ENCODE results near the gene PELO. TPM values are rescaled to one million over a fixed set of nuclear protein-coding genes. Genes with fewer than 3 reads are reported as not detected.
"Not testable (repeated sequence)": the region's sequence is repeated elsewhere in the genome, so short reads cannot be mapped to it uniquely, and the experiment has no call there.

The PELO gene, protein sequence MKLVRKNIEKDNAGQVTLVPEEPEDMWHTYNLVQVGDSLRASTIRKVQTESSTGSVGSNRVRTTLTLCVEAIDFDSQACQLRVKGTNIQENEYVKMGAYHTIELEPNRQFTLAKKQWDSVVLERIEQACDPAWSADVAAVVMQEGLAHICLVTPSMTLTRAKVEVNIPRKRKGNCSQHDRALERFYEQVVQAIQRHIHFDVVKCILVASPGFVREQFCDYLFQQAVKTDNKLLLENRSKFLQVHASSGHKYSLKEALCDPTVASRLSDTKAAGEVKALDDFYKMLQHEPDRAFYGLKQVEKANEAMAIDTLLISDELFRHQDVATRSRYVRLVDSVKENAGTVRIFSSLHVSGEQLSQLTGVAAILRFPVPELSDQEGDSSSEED
- 10 to 100 TPM; 20.6 TPM for total RNA-seq

DNA sequence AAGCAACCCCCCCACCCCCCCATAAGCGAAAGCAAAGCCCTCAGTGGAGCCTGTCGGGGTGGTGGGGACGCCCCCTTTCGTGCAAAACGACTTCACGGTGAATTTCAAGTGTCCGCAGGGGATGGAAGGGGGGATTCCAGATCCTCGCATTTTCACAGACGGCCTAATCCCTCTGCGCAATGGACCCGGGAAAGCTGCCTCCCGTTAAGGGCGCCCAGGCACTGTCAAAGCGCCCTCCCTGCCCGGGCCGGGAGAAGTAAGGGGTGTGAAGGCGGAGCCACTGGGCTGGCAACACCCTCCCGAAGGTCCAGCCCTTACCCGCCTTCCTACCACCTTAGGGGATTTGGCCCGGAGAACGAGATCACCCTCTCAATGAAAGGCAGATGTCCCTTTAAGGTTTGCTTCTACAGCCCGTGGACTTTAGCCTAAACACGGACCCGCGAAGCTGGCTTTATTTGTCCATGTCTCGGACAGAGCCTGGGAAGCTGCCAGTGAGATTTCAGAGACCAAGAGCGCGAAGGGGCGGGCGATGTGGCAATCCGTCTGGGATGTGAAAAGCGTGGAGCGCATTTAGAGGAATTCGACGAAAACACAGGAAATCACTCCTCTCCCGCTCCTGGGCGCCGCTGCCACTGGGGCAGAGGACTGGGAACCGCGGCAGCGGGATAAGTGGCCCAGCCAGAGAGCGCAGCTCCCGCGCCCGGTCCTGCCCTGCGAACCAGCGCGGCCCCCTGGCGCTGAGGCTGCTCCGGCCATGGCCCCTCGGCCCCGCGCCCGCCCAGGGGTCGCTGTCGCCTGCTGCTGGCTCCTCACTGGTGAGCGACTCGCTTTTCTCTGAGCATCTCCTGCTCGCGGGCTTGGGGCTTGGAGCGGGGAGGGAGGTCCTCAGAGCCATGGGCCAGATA, at the start of gene PELO, which contains the start of gene ITGA1:
TSS of gene PELO (plus strand) at position 317 of the 905 bp plus-strand sequence. CDS start 12,479 bp downstream, outside the sequence.
TSS of gene ITGA1 (plus strand) at position 317 of the 905 bp plus-strand sequence. CDS start at position 755, 438 bp downstream.
- H3K9me3 Mint-ChIP-seq: no peaks in the 10 kb centered on the region

DNA sequence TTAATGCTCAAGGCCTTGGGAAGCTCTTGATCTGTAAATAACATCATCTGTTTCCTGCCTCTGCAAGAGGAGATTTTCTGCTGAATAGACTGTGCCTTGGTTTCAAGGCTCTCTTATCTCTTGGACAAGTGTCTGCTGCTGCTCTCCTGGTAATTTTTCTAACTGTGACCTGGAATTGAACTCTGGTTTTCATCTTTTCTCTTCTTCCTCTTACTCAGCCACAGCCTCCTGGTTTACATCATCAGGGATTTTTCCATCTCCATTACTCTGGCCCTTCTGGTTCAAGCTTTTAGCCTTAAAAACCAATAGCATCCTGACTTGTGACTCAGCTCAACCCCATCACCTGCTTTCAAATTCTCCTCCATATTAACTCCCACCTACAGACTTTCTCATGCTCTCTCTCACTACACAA, 49.6 kb upstream of the PELO start:
- Mint-ChIP-seq H3K27ac (peak overlapping the region; percentile 66), H3K4me3 (no peak overlapping the region), H3K9me3 (peaks cover 9% of the 10 kb centered on the region), H3K27me3 (peaks cover 4% of the 10 kb centered on the region), H3K4me1 (peaks cover 43% of the 10 kb centered on the region), H3K36me3 (ENCODE audit: low read depth) (peaks cover 20% of the 10 kb centered on the region)
- ChIA-PET CTCF (interaction anchor here (1.1 kb wide), 1 partner anchor 51 kb away, joined by 3 read pairs; no protein-coding TSS in a partner anchor), POLR2A (interaction anchor here (0.7 to 1.6 kb wide), 2 partner anchors 12 to 64 kb away, joined by 3 to 4 read pairs; no protein-coding TSS in a partner anchor)
- DNase-seq: no peak

More for the DNA sequence above, at the start of gene PELO, which contains the start of gene ITGA1:
- ChIA-PET CTCF (interaction anchor here (0.7 to 1.9 kb wide), 5 partner anchors 11 to 127 kb away, joined by 3 to 8 read pairs (median 5); no protein-coding TSS in a partner anchor), POLR2A (interaction anchor here (1.2 to 4.1 kb wide), 6 partner anchors 8 to 60 kb away, joined by 3 to 32 read pairs (median 4); no protein-coding TSS in a partner anchor)
- H3K27me3 Mint-ChIP-seq: peaks cover 26% of the 10 kb centered on the region
- peaks cover 19% of the 10 kb centered on the region for H3K4me1 Mint-ChIP-seq
- DNase-seq: peak; percentile 52
- peak within 1 kb of the TSS; percentile 81 for H3K4me3 Mint-ChIP-seq
- no peak within 1 kb of the TSS for H3K27ac Mint-ChIP-seq
- peaks cover 4% of the 10 kb centered on the region for H3K36me3 Mint-ChIP-seq (ENCODE audit: low read depth)

DNA sequence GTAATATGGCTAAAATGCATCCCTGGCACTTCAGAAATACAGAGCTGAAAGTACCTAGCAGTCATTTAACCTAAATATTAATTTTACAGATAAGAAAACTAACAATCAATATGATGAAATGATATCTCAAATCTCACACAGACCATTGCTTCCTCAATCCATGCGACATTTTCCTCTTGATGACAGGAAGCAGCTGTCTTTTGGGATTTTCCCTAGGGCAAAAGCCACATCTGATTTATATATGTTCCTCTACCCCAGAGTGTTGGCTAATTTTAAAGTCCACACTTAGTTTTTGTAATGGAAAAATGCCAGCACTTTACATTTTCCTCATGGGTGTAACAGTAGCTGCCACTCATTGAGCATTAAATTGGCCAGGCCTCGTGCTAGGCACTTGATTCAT, 47.7 kb upstream of the PELO start:
- H3K27ac Mint-ChIP-seq: no peak overlapping the region
- POLR2A ChIA-PET: interaction anchor here (1.0 kb wide), 1 partner anchor 14 kb away, joined by 3 read pairs; no protein-coding TSS in a partner anchor
- no peak overlapping the region for H3K4me3 Mint-ChIP-seq
- H3K36me3 Mint-ChIP-seq (ENCODE audit: low read depth): peaks cover 20% of the 10 kb centered on the region
- H3K9me3 Mint-ChIP-seq: peaks cover 9% of the 10 kb centered on the region
- no peak for DNase-seq
- peaks cover 59% of the 10 kb centered on the region for H3K4me1 Mint-ChIP-seq
- CTCF ChIA-PET: interaction anchor here (1.4 kb wide), 1 partner anchor 12 kb away, joined by 7 read pairs; no protein-coding TSS in a partner anchor
- peaks cover 4% of the 10 kb centered on the region for H3K27me3 Mint-ChIP-seq

DNA sequence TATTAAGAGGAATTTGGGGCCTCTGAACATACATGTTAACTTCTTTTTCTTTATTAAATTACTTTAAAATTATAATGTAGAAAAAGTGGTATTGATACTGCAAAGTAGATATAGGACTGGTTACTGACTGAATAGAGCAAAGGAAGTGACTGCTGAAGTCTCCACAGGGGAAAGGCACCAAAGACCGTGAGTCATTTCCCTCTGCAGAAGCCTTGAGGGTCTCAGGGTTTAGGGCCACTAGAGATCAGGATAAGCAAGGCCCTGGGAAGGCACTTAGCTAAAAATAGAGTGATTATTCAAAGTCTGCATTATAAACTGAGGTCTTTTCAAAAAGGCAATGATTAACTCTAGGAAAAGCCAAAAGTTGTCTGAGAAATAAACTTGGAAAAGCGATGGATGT, 44.7 kb upstream of the PELO start:
- peaks cover 21% of the 10 kb centered on the region for H3K36me3 Mint-ChIP-seq (ENCODE audit: low read depth)
- peaks cover 5% of the 10 kb centered on the region for H3K27me3 Mint-ChIP-seq
- ChIA-PET CTCF (interaction anchor here (0.6 to 1.2 kb wide), 2 partner anchors 173 to 239 kb away, joined by 3 read pairs; no protein-coding TSS in a partner anchor), POLR2A (interaction anchor here (0.8 to 2.0 kb wide), 3 partner anchors 16 to 56 kb away, joined by 3 to 24 read pairs (median 8); no protein-coding TSS in a partner anchor)
- DNase-seq: no peak
- H3K9me3 Mint-ChIP-seq: peaks cover 3% of the 10 kb centered on the region
- peak overlapping the region; percentile 84 for H3K27ac Mint-ChIP-seq
- peak overlapping the region; percentile 1 for H3K4me3 Mint-ChIP-seq
- peaks cover 62% of the 10 kb centered on the region for H3K4me1 Mint-ChIP-seq

DNA sequence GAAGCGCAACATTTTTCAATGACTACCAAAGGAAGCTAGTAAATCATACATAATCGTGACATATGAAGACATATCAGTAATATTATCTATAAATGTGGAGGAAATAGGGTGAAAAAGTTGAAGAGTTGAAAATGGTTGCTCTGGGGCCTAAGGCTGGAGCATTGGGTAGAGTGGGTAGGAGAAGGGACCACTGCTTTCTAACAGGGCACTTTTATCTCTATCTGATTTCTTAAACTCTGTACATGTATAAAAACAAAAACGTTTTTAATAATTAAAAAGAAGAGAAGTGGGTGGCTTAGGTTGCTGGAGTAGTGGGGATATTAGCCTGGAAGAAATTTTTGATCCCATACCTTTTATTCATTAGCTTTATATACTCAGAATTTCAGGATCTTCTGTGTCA, 44.2 kb upstream of the PELO start:
- DNase-seq: no peak
- peak overlapping the region; percentile 84 for H3K27ac Mint-ChIP-seq
- H3K36me3 Mint-ChIP-seq (ENCODE audit: low read depth): peaks cover 17% of the 10 kb centered on the region
- peaks cover 5% of the 10 kb centered on the region for H3K27me3 Mint-ChIP-seq
- peak overlapping the region; percentile 1 for H3K4me3 Mint-ChIP-seq
- CTCF ChIA-PET: interaction anchor here (0.6 to 1.3 kb wide), 3 partner anchors 18 to 239 kb away, joined by 3 read pairs; no protein-coding TSS in a partner anchor
- H3K9me3 Mint-ChIP-seq: peaks cover 3% of the 10 kb centered on the region
- POLR2A ChIA-PET: interaction anchor here (0.8 to 2.0 kb wide), 3 partner anchors 17 to 56 kb away, joined by 3 to 24 read pairs (median 8); no protein-coding TSS in a partner anchor
- peaks cover 62% of the 10 kb centered on the region for H3K4me1 Mint-ChIP-seq

DNA sequence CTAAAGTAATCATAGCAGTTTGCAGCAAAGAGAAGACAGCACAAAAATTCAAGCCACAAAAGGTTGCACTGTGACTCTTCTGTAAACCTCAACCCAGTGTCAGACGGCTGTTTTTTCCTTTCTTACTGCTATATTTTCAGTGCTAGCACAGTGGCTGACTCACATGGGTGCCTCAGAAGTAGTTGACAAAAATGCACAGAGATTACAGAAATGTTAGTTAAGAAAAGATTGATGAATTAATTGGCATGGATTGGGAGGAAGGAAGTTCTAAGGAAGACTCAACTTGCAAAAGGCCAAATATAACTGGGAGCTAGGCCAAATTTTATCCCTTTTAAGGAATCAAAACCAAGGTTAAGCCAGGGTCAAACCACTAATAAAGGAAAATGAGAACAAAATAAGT, 43.7 kb upstream of the PELO start:
- peak; percentile 64 for DNase-seq
- ChIA-PET CTCF (interaction anchor here (1.2 to 1.3 kb wide), 2 partner anchors 18 to 172 kb away, joined by 3 read pairs; no protein-coding TSS in a partner anchor), POLR2A (interaction anchor here (1.3 to 2.6 kb wide), 4 partner anchors 17 to 57 kb away, joined by 4 to 24 read pairs (median 6); no protein-coding TSS in a partner anchor)
- H3K9me3 Mint-ChIP-seq: peaks cover 3% of the 10 kb centered on the region
- peaks cover 5% of the 10 kb centered on the region for H3K27me3 Mint-ChIP-seq
- peaks cover 17% of the 10 kb centered on the region for H3K36me3 Mint-ChIP-seq (ENCODE audit: low read depth)
- no peak overlapping the region for H3K4me3 Mint-ChIP-seq
- peaks cover 62% of the 10 kb centered on the region for H3K4me1 Mint-ChIP-seq
- peak overlapping the region; percentile 84 for H3K27ac Mint-ChIP-seq

DNA sequence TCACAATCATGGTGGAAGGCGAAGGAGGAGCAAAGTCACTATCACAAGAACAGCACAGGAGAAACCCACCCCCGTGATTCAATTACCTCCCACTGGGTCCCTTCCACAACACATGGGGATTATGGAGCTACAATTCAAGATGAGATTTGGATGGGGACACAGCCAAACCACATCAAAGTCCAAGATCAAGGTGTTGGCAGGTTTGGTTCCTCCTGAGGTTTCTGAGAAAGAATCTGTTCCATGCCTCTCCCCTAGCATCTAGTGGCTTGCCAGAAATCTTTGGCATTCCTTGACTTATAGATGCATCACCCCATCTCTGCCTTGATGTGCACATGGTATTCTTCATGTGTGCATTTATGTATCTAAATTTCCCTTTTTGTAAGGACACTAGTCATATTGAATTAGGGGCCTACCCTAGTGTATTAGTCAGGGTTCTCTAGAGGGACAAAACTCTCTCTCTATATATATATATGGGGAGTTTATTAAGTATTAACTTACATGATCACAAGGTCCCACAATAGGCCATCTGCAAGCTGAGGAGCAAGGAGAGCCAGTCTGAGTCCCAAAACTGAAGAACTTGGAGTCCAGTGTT, 42.8 kb upstream of the PELO start:
- POLR2A ChIA-PET: interaction anchor here (1.4 to 2.6 kb wide), 2 partner anchors 31 to 56 kb away, joined by 4 to 5 read pairs; no protein-coding TSS in a partner anchor
- not testable (repeated sequence) for DNase-seq, H3K9me3 Mint-ChIP-seq, H3K27me3 Mint-ChIP-seq, H3K4me3 Mint-ChIP-seq
- H3K4me1 Mint-ChIP-seq: peaks cover 64% of the 10 kb centered on the region
- CTCF ChIA-PET: interaction anchor here (1.2 kb wide), 1 partner anchor 17 kb away, joined by 3 read pairs; no protein-coding TSS in a partner anchor
- H3K27ac Mint-ChIP-seq: peak overlapping the region; percentile 24
- peaks cover 12% of the 10 kb centered on the region for H3K36me3 Mint-ChIP-seq (ENCODE audit: low read depth)

DNA sequence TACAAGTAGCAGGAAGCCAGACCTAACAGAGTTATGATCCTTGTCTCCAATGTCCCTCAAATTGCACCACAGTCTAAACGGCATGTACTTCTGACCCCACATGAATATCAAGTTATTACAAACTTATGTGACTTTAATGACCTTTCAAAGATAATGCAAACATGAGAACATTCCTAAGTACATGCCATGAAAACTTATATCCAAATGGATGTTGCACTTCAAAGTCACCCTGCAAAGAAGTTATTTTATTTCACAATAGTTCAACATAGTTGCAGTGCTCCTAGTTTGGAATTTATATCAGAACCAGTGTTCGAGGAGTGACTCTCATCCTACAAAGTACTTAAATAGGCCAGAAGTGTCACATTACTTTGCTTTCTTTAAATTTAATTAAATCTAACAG, 41.2 kb upstream of the PELO start:
- Mint-ChIP-seq H3K4me1 (peaks cover 62% of the 10 kb centered on the region), H3K9me3 (no peaks in the 10 kb centered on the region), H3K27ac (no peak overlapping the region), H3K4me3 (no peak overlapping the region), H3K36me3 (ENCODE audit: low read depth) (peaks cover 9% of the 10 kb centered on the region), H3K27me3 (peaks cover 4% of the 10 kb centered on the region)
- no peak for DNase-seq
- CTCF ChIA-PET: interaction anchor here (1.2 kb wide), 1 partner anchor 19 kb away, joined by 3 read pairs; no protein-coding TSS in a partner anchor
- POLR2A ChIA-PET: interaction anchor here (2.6 kb wide), 1 partner anchor 55 kb away, joined by 5 read pairs; no protein-coding TSS in a partner anchor

DNA sequence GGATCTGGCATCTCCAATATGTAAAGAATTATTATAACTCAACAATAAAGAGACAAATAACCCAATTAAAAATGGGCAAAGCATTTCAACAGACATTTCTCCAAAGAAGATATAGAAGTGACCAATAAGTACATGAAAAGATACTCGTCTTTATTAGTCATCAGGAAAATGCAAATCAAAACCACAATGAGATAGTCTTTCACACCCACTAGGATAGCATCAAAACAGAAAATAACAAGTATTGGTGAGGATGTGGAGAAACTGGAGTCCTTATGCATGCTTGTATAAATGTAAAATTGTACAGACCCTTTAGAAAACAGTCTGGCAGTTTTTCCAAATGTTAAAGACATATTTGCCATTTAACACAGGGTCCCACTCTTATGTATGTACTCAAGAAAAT, 39.1 kb upstream of the PELO start:
- H3K36me3 Mint-ChIP-seq (ENCODE audit: low read depth): peaks cover 7% of the 10 kb centered on the region

DNA sequence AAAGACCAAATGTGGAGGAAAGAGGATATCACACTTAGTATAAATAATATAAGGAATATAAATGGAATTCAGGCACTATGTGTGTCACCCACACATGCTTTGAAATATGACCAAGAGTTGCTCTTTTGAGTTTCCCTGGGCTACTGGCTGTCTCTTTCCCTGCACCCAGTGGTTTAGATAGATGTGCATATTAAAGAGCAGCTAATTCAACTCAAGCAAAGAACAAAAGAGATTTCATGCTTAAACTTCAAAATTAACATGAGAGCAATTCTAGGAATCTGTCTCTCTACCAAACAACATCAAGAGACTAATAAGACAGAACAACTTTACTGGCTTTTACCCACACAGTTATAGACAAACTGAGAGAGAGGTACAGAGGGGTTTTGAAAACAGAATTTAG, 38.0 kb upstream of the PELO start:
- CTCF ChIA-PET: no interaction called here
- no peak overlapping the region for H3K4me3 Mint-ChIP-seq
- H3K27me3 Mint-ChIP-seq: peaks cover 8% of the 10 kb centered on the region

More for the DNA sequence above, 39.1 kb upstream of the PELO start:
- no peak overlapping the region for H3K4me3 Mint-ChIP-seq
- H3K9me3 Mint-ChIP-seq: no peaks in the 10 kb centered on the region
- peaks cover 7% of the 10 kb centered on the region for H3K27me3 Mint-ChIP-seq
- CTCF ChIA-PET: no interaction called here
- H3K4me1 Mint-ChIP-seq: peaks cover 45% of the 10 kb centered on the region
- POLR2A ChIA-PET: no interaction called here
- DNase-seq: no peak
- H3K27ac Mint-ChIP-seq: no peak overlapping the region

DNA sequence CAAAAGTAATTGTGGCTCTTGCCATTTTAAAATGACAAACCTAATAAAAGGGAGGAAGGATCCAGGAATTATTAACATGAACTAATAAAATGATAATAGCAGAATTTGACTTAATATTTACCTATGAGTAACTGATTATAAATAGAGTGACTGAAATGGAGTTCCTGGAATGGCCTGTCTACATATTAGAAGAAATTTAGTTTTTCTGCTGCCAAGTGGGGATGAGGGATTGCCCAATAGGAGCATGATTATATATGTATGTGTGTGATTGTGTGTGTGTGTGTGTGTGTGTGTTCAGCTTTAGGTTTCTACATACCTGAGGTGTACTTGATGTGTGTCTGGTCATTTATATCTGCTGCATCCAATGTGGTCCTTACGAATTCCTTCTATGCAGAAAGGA, 36.6 kb upstream of the PELO start:
- H3K27ac Mint-ChIP-seq: no peak overlapping the region
- no peaks in the 10 kb centered on the region for H3K9me3 Mint-ChIP-seq
- DNase-seq: no peak
- peaks cover 23% of the 10 kb centered on the region for H3K4me1 Mint-ChIP-seq
- H3K27me3 Mint-ChIP-seq: peaks cover 8% of the 10 kb centered on the region
- no peak overlapping the region for H3K4me3 Mint-ChIP-seq
- ChIA-PET CTCF (interaction anchor here (0.8 kb wide), 1 partner anchor 293 kb away, joined by 3 read pairs; no protein-coding TSS in a partner anchor), POLR2A (no interaction called here)
- H3K36me3 Mint-ChIP-seq (ENCODE audit: low read depth): no peaks in the 10 kb centered on the region

More for the DNA sequence above, 38.0 kb upstream of the PELO start:
- no peak for DNase-seq
- peaks cover 7% of the 10 kb centered on the region for H3K36me3 Mint-ChIP-seq (ENCODE audit: low read depth)
- no peak overlapping the region for H3K27ac Mint-ChIP-seq
- H3K9me3 Mint-ChIP-seq: no peaks in the 10 kb centered on the region
- H3K4me1 Mint-ChIP-seq: peaks cover 36% of the 10 kb centered on the region
- POLR2A ChIA-PET: no interaction called here
